GM12874 (cell line): ENCODE data around the gene TMEM204.

Source experiments
- CTCF ChIP-seq: IDR thresholded peaks from 2 replicates; pipeline ENCODE4 v1.5.1; 2011; ENCODE audit warnings: low read depth, mild to moderate bottlenecking, control low read depth, low read length, moderate library complexity; ENCODE audit not compliant: insufficient read depth

The TMEM204 gene

GRCh38 chr16:1506494-1507213, 26.8 kb upstream of the TMEM204 start:
- TF ChIP-seq CTCF, result no peak

- TF ChIP-seq CTCF, result no peak
Observed at GRCh38 chr16:1508494-1509187, 24.8 kb upstream of the TMEM204 start.

GRCh38 chr16:1509307-1510221, 23.9 kb upstream of the TMEM204 start:
- no peak for TF ChIP-seq CTCF

GRCh38 chr16:1510272-1510671, 23.2 kb upstream of the TMEM204 start:
- no peak for TF ChIP-seq CTCF

- TF ChIP-seq CTCF, result no peak
Observed at GRCh38 chr16:1510941-1511351, 22.5 kb upstream of the TMEM204 start.

- no peak for TF ChIP-seq CTCF
Observed at GRCh38 chr16:1511662-1512569, 21.6 kb upstream of the TMEM204 start.
